Kidney (tissue), 14 donors: ENCODE measurements around the gene HRK. TPM values are rescaled to one million over a fixed set of nuclear protein-coding genes. Genes with fewer than 3 reads are reported as not detected.

Source experiments
- DNase-seq, 5 donors: peaks; one replicate each; pipeline ENCODE4 v3.0.0-alpha.2; 2013 to 2020
- FAIRE-seq: peaks from 2 replicates; lab custom pipeline; 2012; peaks lifted over from hg19 to GRCh38; lab: Jason Lieb, UNC
- H3K27ac ChIP-seq, 2 donors: one replicate each; pipeline ENCODE4 v1.7.0; 2013; ENCODE audit warnings: low read depth in 2 of 2, low read length in 2 of 2, inconsistent platforms in 1 of 2
- H3K27me3 ChIP-seq: one replicate; pipeline ENCODE4 v1.7.1; 2013; ENCODE audit warnings: low read length, inconsistent platforms; ENCODE audit not compliant: control insufficient read depth, insufficient read depth
- H3K36me3 ChIP-seq, 3 donors: one replicate each; pipeline versions ENCODE4 v1.7.0 to v1.7.1; 2013; ENCODE audit warnings: low read length in 3 of 3, control low read depth in 1 of 3, inconsistent platforms in 1 of 3; ENCODE audit not compliant: insufficient read depth in 3 of 3, control insufficient read depth in 2 of 3
- H3K4me1 ChIP-seq, 3 donors: one replicate each; pipeline versions ENCODE4 v1.7.0 to v1.7.1; 2013; ENCODE audit warnings: low read length in 3 of 3, inconsistent platforms in 1 of 3, low read depth in 1 of 3; ENCODE audit not compliant: control insufficient read depth in 2 of 3, insufficient read depth in 2 of 3
- H3K4me3 ChIP-seq, 3 donors: one replicate each; pipeline versions ENCODE4 v1.7.0 to v1.8.1; 2013; ENCODE audit warnings: low read length in 3 of 3, control low read depth in 1 of 3, inconsistent platforms in 1 of 3
- H3K9ac ChIP-seq, 3 donors: one replicate each; pipeline versions ENCODE4 v1.7.0 to v1.7.1; 2013; ENCODE audit warnings: low read length in 3 of 3, control low read depth in 1 of 3, inconsistent platforms in 1 of 3
- H3K9me3 ChIP-seq, 3 donors: one replicate each; pipeline versions ENCODE4 v1.7.0 to v1.7.1; 2013; ENCODE audit warnings: low read length in 3 of 3, control low read depth in 1 of 3, inconsistent platforms in 1 of 3; ENCODE audit not compliant: control insufficient read depth in 2 of 3, insufficient read depth in 1 of 3
- CTCF ChIP-seq: IDR thresholded peaks from 3 replicates; pipeline ENCODE4 v1.5.1; 2012; ENCODE audit warnings: mild to moderate bottlenecking, moderate library complexity, borderline replicate concordance; ENCODE audit not compliant: insufficient read depth; ENCODE audit errors: extremely low read depth
- intact Hi-C: fragments of 100-400 bp; cut with DNase I; formaldehyde crosslinking; loops from one replicate; pipeline ENCODE4 v1.11.1; 2022
- polyA plus RNA-seq: library from polyadenylated mRNA; stranded (reverse); fragments of 350-450 nt; fragmentation: Illumina TruSeq; extraction: RNeasy Lipid Tissue Mini Kit (QIAGEN cat#74804); gene quantifications from one replicate; pipeline ENCODE4 v1.2.3, GENCODE V29; 2014; ENCODE audit warnings: low read depth, low replicate concordance; ENCODE audit not compliant: insufficient read depth
- total RNA-seq: library from RNA; stranded (reverse); fragmentation: NEBNext Ultra II Directional; extraction: Animal tissue kit (Norgen Biotek cat#: 25700); gene quantifications from one replicate; pipeline ENCODE4 v1.2.1, GENCODE V29; 2021
- donor health status: control.
- donor health status: control.
- donor health status: control.
- donor health status: control.
- donor health status: control.
- donor health status: DM: yes; HTN: yes; CAD: no.
- donor health status: Normal renal cell carcinoma (clear cell type).

The HRK gene
- total and polyA plus RNA-seq, 2 donors from 2014 or later, result 5.0 TPM; not detected in 1

DNA sequence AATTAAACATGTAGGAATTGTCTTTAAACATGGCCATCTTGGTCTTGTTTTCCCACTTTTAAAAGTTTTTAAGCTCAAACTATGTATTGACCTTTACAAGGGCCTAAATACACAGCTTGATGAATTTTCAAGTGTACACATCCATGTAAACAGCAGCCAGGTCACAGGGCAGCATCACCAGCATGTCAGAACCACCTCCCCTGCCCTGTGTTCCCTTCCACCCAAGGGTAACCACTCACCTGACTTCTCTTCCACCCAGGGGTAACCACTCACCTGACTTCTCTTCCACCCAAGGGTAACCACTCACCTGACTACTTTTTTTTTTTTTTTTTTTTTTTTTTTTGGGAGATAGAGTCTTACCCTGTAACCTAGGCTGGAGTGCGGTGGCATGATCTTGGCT lies 34.1 kb upstream of the HRK start:
- TF ChIP-seq CTCF, result no peak
- H3K4me1 ChIP-seq, result peaks cover 0 to 8% (median 6%) of the 10 kb centered on the region in 3 donors
- H3K27me3 ChIP-seq, result no peaks in the 10 kb centered on the region
- no peak overlapping the region for H3K27ac ChIP-seq
- H3K9ac ChIP-seq, result no peak overlapping the region
- FAIRE-seq, result no peak
- no peak for DNase-seq
- H3K9me3 ChIP-seq, result no peaks in the 10 kb centered on the region
- no peaks in the 10 kb centered on the region for H3K36me3 ChIP-seq
- intact Hi-C loops, result no loop called here
- no peak overlapping the region for H3K4me3 ChIP-seq

- peaks cover 0 to 2% (median 0%) of the 10 kb centered on the region in 3 donors for H3K4me1 ChIP-seq
- H3K4me3 ChIP-seq, result peak within 1 kb of the TSS; percentile 67 to 84 (median 76)
- H3K9ac ChIP-seq, result peak within 1 kb of the TSS; percentile 12 to 71 (median 38)
- H3K27ac ChIP-seq, result no peak within 1 kb of the TSS
- DNase-seq (peak; percentile 81 to 90 (median 87)), FAIRE-seq (no peak)
- no peaks in the 10 kb centered on the region for H3K27me3 ChIP-seq
- no peaks in the 10 kb centered on the region for H3K9me3 ChIP-seq
- intact Hi-C loops, result no loop called here
- TF ChIP-seq CTCF, result no peak
- no peaks in the 10 kb centered on the region for H3K36me3 ChIP-seq
These were observed 29.6 kb upstream of the HRK start, which contains the start of gene FBXW8 for GRCh38 chr12:116910645-116911451. TSS of gene FBXW8 (plus strand) at chr12:116910950. CDS start at chr12:116911038, 88 bp downstream.

- Histone ChIP-seq H3K27ac (no peak overlapping the region), H3K4me1 (peaks cover 0 to 2% (median 0%) of the 10 kb centered on the region in 3 donors), H3K4me3 (peak overlapping the region; percentile 67 to 84 (median 72)), H3K27me3 (no peaks in the 10 kb centered on the region), H3K9me3 (no peaks in the 10 kb centered on the region), H3K36me3 (no peaks in the 10 kb centered on the region), H3K9ac (no peak overlapping the region)
- intact Hi-C loops, result no loop called here
- FAIRE-seq (no peak), DNase-seq (no peak)
- no peak for TF ChIP-seq CTCF
These were observed 29.0 kb upstream of the HRK start for GRCh38 chr12:116910280-116910644.
